NOMO-1 (cell line): ENCODE measurements around the gene ACTN2.

ENCODE experiments used
- DNase-seq, 2 experiments: peaks; one replicate each; lab custom pipeline; 2025; ENCODE audit not compliant: unreplicated experiment in 2 of 2; lab: John Stamatoyannopoulos, UW

ACTN2 gene

DNA sequence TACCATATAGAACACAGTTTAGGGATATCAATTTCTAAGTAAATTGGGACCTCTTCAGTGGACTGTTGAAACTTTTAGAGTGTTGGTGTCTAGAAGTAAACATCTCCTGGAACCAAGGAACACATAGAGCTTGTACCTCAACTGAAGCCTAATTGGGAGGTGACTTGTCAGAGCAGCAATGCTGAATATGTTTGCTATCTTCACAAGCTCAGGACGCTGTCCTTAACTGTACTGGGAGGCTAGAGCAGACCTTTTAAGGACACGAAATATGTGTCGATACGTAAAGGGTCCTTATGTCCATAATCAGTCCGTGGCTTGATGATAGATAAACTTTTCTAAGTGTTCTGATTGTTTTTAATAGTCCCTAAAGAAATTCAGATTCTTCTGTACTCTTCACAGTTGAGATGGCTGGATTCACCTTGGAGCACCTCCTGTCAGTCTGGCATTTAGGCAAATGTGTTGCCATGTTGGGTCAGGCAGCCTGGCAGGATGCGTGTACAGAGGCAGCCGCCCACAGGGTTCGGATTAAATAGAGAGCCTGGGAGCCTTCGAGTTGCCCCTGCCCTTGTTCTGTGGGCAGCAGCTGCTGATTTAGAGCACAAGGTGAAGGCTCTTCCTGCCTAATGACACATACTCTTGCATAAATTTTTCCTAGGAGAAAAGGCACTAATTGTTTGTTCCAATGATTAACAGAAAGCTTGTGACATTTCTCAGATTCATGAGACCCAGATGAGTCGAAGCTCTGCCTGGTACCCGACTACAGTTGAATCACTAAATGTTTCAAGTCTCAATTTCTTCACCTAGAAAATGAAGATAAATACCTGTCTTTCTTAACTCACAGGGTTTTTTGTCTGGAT lies 3.6 kb downstream of the ACTN2 start:
- no peak for DNase-seq

DNA sequence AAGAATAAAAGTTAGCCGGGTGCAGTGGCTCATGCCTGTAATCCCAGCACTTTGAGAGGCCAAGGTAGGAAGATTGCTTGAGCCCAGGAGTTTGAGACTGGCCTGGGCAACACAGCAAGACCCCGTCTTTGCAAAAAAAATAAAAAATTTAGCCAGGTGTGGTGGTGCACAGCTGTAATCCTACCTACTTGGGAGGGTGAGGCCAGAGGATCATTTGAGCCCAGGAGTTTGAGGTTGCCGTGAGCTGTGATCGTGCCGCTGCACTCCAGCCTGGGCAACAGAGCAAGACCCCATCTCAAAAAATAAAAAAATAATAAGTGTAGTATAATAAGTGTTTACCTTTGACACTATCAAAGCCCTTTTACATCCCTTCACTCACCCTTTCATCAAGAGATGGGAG lies 5.0 kb downstream of the ACTN2 start:
- no peak for DNase-seq

GRCh38 chr1:236692128-236692527 lies 5.8 kb downstream of the ACTN2 start:
- DNase-seq, result no peak

DNA sequence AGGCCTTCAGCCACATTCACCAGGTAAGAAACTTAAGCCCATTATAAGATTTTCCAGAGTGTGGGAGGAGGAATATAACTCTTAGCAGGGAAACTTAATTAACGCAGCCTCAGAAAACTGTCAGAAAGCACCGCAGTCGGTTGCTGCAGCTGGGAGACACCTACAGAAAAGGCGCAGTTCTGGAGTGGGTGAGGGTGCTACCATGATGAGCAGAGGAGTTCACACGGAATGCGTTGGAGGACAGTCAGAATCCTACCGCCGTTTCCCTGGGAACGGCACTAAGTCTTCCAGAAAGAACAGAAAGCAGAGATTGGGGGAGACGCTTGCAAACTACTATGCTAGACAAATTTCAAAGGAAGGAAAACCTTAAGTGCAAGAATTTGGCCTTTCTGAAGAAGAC lies 6.4 kb downstream of the ACTN2 start:
- no peak for DNase-seq

DNA sequence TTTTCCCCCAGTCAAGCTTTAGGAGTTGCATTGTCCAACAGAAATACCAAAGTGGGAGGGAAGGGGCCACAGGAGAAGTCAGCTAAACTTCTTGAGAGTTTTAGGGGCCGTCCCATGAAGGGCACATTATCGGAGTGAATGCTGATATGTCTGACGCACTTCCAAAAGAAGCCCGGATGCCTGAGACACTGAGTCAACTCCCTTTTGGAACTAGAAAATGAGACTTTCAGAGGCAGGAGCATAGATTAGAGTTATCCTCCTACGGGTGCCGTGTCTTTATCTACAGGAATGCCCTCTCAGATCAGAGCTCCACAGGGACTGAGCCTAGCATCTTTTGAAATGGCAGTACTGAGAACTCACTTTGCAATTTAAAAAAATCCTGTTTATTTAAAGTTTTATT lies 13.1 kb downstream of the ACTN2 start:
- DNase-seq, result no peak

DNA sequence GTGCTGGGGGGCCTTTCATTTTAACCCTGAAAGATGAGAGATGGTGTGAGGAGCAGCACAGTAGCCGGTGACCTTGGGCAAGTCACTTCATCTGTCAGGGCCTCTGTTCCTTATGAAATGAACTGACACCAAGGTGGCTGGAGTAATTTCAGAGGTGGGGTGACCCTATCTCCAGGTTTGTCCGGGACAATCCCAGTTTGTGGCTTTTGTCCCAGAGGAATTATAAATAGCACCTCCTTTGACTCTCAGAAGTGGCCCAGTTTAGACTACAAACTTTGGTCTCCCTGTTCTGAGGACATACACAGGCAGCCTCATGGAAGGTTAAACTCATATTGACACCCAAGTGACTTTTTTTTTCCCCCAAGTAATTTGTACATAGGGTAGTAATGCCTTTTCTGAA lies 14.6 kb downstream of the ACTN2 start:
- no peak for DNase-seq

DNA sequence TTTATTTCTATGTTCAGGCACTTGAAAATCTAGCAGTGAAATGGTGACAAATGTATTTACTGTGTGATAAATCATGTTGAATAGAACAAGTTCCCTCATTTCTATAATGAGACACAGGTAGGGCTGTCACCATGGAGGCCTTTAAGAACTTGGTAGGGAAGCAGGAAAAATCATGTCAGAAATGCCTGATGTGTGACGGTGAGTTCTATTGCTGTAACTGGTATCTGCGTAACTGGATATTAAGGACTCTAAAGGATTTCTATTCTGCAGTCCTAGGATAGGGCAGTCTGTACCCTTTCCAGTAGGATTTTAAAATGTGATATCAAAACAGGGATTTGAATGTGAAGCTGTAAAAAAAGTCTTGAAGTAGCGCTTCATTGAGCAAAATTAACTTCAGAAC lies 15.5 kb downstream of the ACTN2 start:
- DNase-seq, result no peak

DNA sequence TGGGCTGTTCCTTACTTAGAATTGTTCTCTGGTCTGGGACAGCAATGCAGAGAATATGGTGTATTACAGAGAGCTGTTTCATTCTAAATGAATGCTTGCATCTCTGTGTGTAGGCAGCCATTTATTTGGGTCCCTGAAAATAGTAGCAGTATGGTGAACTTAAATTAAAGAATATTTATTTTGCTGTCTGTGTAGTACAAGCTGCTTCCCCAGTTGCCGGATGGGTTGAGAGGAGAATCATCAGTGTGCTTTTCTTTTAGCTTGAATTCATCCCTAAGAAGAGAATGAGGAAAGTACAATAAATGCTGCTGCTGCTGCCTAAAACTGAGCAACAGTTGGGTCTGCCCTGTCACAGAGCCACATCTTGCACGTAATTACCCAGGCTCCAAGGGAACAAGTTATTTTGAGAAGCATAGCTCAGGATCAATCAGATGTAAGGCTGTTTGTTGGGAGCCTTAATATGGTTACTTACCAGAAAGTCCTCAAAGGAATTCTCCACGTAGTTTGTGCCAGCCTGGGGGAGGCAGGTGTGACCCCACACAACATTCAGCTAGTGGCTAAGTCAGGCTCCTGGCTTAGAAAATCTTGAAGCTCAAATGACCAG lies 16.6 kb downstream of the ACTN2 start:
- DNase-seq, result no peak

DNA sequence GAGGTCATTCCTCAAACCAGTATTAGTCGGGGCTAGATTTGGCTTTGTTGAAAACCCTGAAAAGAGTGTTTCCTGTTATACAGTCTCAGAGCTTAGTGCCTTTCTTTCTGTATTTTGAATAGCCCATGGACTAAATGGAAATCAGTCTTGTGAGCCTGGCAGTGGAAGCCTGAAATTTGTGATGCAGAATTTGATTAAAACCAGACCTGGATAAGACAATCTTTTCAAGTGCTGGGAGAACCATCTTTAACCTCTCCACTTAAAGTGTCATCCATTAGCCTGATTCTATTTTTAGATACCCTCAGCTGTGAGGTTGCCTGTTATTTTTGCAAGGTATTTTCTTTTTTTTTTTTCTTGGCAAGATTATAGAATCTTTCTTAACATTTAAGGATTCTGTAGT lies 19.5 kb downstream of the ACTN2 start:
- no peak for DNase-seq

- no peak for DNase-seq
These were observed 19.9 kb downstream of the ACTN2 start for GRCh38 chr1:236706183-236706582.

GRCh38 chr1:236710328-236710892 lies 24.1 kb downstream of the ACTN2 start:
- DNase-seq, result no peak

DNA sequence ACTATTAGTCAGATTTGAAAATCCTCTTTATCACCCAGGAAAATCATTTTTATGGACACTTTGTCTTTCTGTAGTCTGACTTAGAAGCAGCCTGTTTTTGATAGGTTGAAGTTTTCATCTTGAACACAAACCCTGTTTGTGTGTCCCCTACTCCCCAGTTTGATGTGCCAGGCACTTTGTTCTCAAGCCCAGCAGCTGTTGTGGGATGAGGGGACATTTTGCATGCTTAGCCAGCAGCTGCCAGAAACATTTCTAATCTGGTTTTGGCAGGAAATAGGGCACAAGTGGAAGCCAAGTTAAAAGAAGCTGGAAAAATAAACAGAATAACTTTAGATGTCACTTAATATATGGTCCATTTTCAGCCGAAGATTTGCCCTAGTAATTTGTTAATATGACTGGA lies 29.9 kb downstream of the ACTN2 start:
- DNase-seq, result no peak

DNA sequence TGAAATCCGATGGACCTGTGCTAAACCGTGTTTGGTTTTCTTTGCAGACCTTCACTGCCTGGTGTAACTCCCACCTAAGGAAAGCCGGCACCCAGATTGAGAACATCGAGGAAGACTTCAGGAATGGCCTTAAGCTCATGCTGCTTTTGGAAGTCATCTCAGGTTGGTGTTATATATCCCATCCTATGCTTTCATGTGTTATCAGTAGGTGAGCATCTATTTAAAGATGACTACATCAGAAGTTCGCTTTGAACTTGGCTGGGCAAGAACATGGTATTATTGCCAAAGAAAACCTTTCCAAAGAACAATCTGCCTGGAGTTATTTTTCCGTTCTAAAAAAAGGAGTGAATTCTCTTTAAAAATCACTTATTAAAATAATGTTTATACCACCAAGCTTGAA lies 31.5 kb downstream of the ACTN2 start:
- DNase-seq, result no peak

GRCh38 chr1:236718328-236718727 lies 32.0 kb downstream of the ACTN2 start:
- DNase-seq, result no peak

- peak in 1 of 2 experiments; percentile 2 for DNase-seq
These were observed 33.9 kb downstream of the ACTN2 start for GRCh38 chr1:236720206-236720605.

DNA sequence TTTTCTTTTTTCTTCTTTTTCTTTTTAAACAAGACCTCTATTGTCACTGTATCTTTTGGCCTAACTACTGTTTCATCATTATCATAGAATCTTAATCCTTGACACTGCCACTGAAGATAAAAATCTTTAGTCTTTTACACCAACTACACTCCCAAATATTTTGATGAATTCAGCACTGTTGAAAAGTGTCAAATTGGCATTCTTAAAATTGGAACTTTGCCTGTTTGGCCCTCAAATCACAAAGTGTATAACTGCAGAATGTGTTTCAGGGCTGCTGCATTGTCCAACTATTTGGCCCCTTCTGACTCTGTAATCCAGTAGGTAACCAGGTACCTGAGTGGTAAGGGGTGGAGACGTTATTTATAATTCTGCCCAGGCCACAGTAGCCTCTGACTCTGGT lies 34.3 kb downstream of the ACTN2 start:
- no peak for DNase-seq

GRCh38 chr1:236724049-236724448 lies 37.8 kb downstream of the ACTN2 start:
- DNase-seq, result no peak

DNA sequence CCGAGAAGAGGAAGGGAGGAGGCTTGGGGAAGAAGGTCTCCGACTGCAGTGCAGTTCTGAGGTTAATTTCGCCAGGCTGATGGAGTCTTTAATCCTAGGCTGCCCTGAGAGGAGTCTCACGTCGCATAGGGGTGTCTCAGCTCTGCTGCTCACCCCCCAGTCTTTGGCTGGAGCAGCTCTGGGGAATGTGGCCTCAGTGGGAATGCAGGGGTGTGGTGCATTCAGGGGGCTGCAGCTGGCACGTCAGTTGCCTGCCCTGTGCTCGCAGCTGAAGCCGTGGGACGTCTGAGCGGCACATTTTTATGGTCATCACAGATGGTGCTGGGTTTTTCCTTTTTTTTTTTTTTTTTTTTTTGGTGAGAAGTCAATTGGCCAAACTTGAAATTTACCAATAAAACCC lies 38.2 kb downstream of the ACTN2 start:
- DNase-seq, result no peak

DNA sequence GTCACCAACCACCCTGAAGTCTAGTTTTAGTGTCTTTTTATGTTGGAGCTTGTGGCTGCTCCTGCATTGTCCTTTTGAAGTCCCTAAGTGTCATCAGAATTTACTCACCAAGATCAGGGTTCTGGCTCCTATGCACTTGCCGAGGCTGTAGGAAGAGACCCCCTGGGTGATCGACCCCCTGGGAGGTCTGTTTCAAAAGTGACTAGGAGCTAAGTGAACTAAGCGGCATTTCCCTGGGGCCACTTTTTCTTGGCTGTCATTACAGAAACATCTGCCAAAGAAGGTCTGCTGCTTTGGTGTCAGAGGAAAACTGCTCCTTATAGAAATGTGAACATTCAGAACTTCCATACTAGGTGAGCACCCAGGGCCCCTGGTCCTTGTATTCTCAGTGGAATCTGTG lies 39.4 kb downstream of the ACTN2 start:
- no peak for DNase-seq

- peak in 1 of 2 experiments; percentile 23 for DNase-seq
These were observed 41.2 kb downstream of the ACTN2 start for GRCh38 chr1:236727521-236727920.

- DNase-seq, result no peak
These were observed 42.5 kb downstream of the ACTN2 start for GRCh38 chr1:236728752-236729151.

DNA sequence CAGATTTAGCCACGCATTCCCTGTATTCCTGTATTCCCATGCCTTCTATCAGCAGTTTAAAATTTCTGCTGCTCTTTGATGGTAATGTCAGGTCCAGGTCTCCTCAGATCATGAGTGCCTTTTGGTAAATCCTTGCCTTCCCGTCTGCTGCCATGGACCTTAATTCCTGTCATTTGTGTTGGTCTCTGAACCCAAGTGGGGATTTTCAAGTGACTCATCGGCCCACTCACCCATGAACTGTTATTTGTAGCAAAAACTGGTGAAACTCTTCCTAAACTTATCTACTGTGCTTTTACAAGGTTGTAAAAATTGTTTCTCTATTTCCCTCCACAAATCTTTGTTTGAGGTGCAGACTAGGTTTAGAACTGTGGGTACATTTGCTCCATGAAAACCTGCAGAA lies 47.4 kb downstream of the ACTN2 start:
- DNase-seq, result no peak
